ENCODE measurements around the gene STUB1. TPM values are rescaled to one million over a fixed set of nuclear protein-coding genes. Genes with fewer than 3 reads are reported as not detected.
A peak's percentile ranks its signal among the peaks of the same experiment; 100 is the strongest.

The STUB1 gene
- total RNA-seq, 6 experiments from 2014 or later = 37.3 to 69.6 (median 54.3) TPM

DNA sequence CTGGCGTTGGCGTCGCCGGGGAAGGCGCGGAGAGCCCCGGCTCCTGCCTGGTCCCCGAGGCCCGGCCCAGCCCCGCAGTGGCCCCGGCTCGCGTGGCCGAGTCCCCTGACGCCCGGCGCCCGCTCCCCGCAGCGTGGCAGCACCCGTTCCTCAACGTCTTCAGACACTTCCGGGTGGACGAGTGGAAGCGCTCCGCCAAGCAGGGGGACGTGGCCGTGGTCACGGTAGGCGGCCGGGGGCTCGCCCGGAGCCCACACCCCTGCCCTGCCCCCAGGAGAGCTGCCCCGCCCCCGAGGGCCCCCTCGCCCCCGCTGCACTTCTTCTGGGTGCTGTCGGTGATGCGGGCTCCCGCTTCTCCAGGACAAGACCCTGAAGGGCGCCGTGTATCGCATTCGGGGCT, 30.6 kb upstream of the STUB1 start:
- no peak for TF ChIP-seq POLR2A (IDR thresholded peaks at IDR 0.05)
- no peak for TF ChIP-seq CTCF (IDR thresholded peaks at IDR 0.05)
- Histone ChIP-seq H3K27ac (peak overlapping the region in 1 of 3 donors; percentile 94), H3K27me3 (no peaks in the 10 kb centered on the region), H3K4me3 (peak overlapping the region; percentile 46 to 88 (median 72)), H3K4me1 (peaks cover 0 to 34% (median 16%) of the 10 kb centered on the region in 4 donors), H3K36me3 (no peaks in the 10 kb centered on the region), H3K9me3 (no peaks in the 10 kb centered on the region)
- 10% methylated on average over 2 of the region's 44 CpGs for WGBS (ENCODE audit: insufficient coverage, low coverage, low lambda C conversion rate, missing lambda C conversion rate)
- no peak for ATAC-seq
- DNase-seq = no peak
- intact Hi-C loops (cut with DNase I) = no loop called here

- no peak for ATAC-seq
- TF ChIP-seq CTCF (IDR thresholded peaks at IDR 0.05) = no peak
- TF ChIP-seq POLR2A (IDR thresholded peaks at IDR 0.05) = no peak
- Histone ChIP-seq H3K27ac (no peak overlapping the region), H3K36me3 (no peaks in the 10 kb centered on the region), H3K4me3 (no peak overlapping the region), H3K9me3 (no peaks in the 10 kb centered on the region), H3K4me1 (peaks cover 0 to 17% (median 6%) of the 10 kb centered on the region in 4 donors), H3K27me3 (no peaks in the 10 kb centered on the region)
- intact Hi-C loops (cut with DNase I) = no loop called here
- no peak for DNase-seq
- WGBS (ENCODE audit: insufficient coverage, low coverage, low lambda C conversion rate, missing lambda C conversion rate) = no CpG with 5 or more reads among the region's 22 CpGs
These were observed 28.4 kb upstream of the STUB1 start for GRCh38 chr16:651844-652243.

GRCh38 chr16:652454-653305, 27.5 kb upstream of the STUB1 start:
- Histone ChIP-seq H3K4me1 (peaks cover 0 to 9% (median 1%) of the 10 kb centered on the region in 4 donors), H3K36me3 (no peaks in the 10 kb centered on the region), H3K27me3 (no peaks in the 10 kb centered on the region), H3K27ac (no peak overlapping the region), H3K4me3 (no peak overlapping the region), H3K9me3 (no peaks in the 10 kb centered on the region)
- TF ChIP-seq POLR2A (IDR thresholded peaks at IDR 0.05) (no peak), CTCF (IDR thresholded peaks at IDR 0.05) (no peak)
- no peak for DNase-seq
- no peak for ATAC-seq
- intact Hi-C loops (cut with DNase I) = no loop called here
- 100% methylated on average over 3 of the region's 28 CpGs for WGBS (ENCODE audit: insufficient coverage, low coverage, low lambda C conversion rate, missing lambda C conversion rate)

DNA sequence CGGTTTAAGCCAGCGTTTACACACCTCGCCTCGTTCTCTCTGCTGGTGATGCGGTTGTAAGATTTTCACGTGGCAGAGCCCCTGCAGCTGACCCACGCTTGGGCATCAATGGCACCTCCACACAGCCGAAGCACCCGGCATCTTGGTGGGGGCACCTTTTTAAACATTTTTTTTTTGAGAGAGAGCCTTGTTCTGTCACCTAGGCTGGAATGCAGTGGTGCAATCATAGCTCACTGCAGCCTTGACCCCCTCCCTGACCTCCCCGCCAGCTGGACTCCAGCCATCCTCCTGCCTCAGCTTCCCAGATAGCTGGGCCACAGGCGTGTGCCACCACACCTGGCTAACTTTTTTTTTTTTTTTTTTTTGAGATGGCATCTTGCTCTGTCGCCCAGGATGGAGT, 26.2 kb upstream of the STUB1 start:
- TF ChIP-seq CTCF (IDR thresholded peaks at IDR 0.05) (no peak), POLR2A (IDR thresholded peaks at IDR 0.05) (no peak)
- Histone ChIP-seq H3K27ac (no peak overlapping the region), H3K36me3 (no peaks in the 10 kb centered on the region), H3K27me3 (no peaks in the 10 kb centered on the region), H3K9me3 (no peaks in the 10 kb centered on the region), H3K4me3 (no peak overlapping the region), H3K4me1 (peaks cover 0 to 6% (median 0%) of the 10 kb centered on the region in 4 donors)
- intact Hi-C loops (cut with DNase I) = no loop called here
- DNase-seq (no peak), ATAC-seq (no peak)
- 50% methylated on average over 2 of the region's 12 CpGs for WGBS (ENCODE audit: insufficient coverage, low coverage, low lambda C conversion rate, missing lambda C conversion rate)

Data from right lobe of liver (tissue), 6 donors.